ENCODE data around the gene GSDME. TPM values are rescaled to one million over a fixed set of nuclear protein-coding genes. Genes with fewer than 3 reads are reported as not detected.

GSDME gene
- total and polyA plus RNA-seq, 7 donors: 4.9 to 32.1 (median 14.1) TPM

- ATAC-seq (no peak), DNase-seq (no peak)
- peaks cover 0 to 5% of the 10 kb centered on the region in 2 donors for H3K36me3 ChIP-seq (ENCODE audit: insufficient read depth in 1 of 2, low read depth in 1 of 2)
- H3K27me3 ChIP-seq (ENCODE audit: insufficient read depth in 3 of 3, low read length in 2 of 3): no peaks in the 10 kb centered on the region
- no peak overlapping the region for H3K4me3 ChIP-seq
- no peaks in the 10 kb centered on the region for H3K9me3 ChIP-seq
- no peak overlapping the region for H3K27ac ChIP-seq
- no peak for TF ChIP-seq CTCF (IDR thresholded peaks at IDR 0.05)
- 80 to 88% (median 83%) methylated on average over 14 of the region's 14 CpGs for whole genome bisulfite sequencing, 3 donors
- intact Hi-C loops (cut with DNase I): loop anchor here in 1 of 2 donors (5.0 kb wide), 1 partner anchor 425 kb away; no protein-coding TSS in a partner anchor
- peaks cover 11% of the 10 kb centered on the region for H3K4me1 ChIP-seq
Measured at GRCh38 chr7:24717247-24717622, 40.0 kb downstream of the GSDME start.

GRCh38 chr7:24716480-24717246 lies 40.6 kb downstream of the GSDME start:
- H3K4me3 ChIP-seq: no peak overlapping the region
- H3K27me3 ChIP-seq (ENCODE audit: insufficient read depth in 3 of 3, low read length in 2 of 3): no peaks in the 10 kb centered on the region
- intact Hi-C loops (cut with DNase I): loop anchor here in 1 of 2 donors (5.0 kb wide), 1 partner anchor 424 kb away; no protein-coding TSS in a partner anchor
- peaks cover 11% of the 10 kb centered on the region for H3K4me1 ChIP-seq
- peak overlapping the region; percentile 63 for H3K27ac ChIP-seq
- H3K9me3 ChIP-seq: no peaks in the 10 kb centered on the region
- peaks cover 0 to 5% of the 10 kb centered on the region in 2 donors for H3K36me3 ChIP-seq (ENCODE audit: insufficient read depth in 1 of 2, low read depth in 1 of 2)
- ATAC-seq: peak; percentile 26 to 74 (median 44)
- 79 to 83% (median 79%) methylated on average over 9 of the region's 9 CpGs for WGBS, 3 donors
- DNase-seq: no peak
- no peak for TF ChIP-seq CTCF (IDR thresholded peaks at IDR 0.05)

- Histone ChIP-seq H3K9me3 (no peaks in the 10 kb centered on the region), H3K4me3 (no peak overlapping the region), H3K27me3 (ENCODE audit: insufficient read depth in 3 of 3, low read length in 2 of 3) (no peaks in the 10 kb centered on the region), H3K4me1 (peaks cover 11% of the 10 kb centered on the region), H3K36me3 (ENCODE audit: insufficient read depth in 1 of 2, low read depth in 1 of 2) (peaks cover 0 to 5% of the 10 kb centered on the region in 2 donors), H3K27ac (peak overlapping the region; percentile 63)
- ATAC-seq (peak; percentile 68 to 89 (median 84)), DNase-seq (no peak)
- intact Hi-C loops (cut with DNase I): loop anchor here in 1 of 2 donors (5.0 kb wide), 1 partner anchor 424 kb away; no protein-coding TSS in a partner anchor
- peak; percentile 44 for TF ChIP-seq CTCF (IDR thresholded peaks at IDR 0.05)
- 41 to 53% (median 45%) methylated on average over 16 of the region's 16 CpGs for WGBS, 3 donors
Measured at GRCh38 chr7:24715661-24716479, 41.4 kb downstream of the GSDME start.

GRCh38 chr7:24715171-24715570 lies 42.1 kb downstream of the GSDME start:
- WGBS, 3 donors: 92 to 98% (median 98%) methylated on average over 2 of the region's 2 CpGs
- peaks cover 0 to 5% of the 10 kb centered on the region in 2 donors for H3K36me3 ChIP-seq (ENCODE audit: insufficient read depth in 1 of 2, low read depth in 1 of 2)
- DNase-seq (no peak), ATAC-seq (no peak)
- no peaks in the 10 kb centered on the region for H3K27me3 ChIP-seq (ENCODE audit: insufficient read depth in 3 of 3, low read length in 2 of 3)
- intact Hi-C loops (cut with DNase I): loop anchor here in 1 of 2 donors (5.0 kb wide), 1 partner anchor 423 kb away; no protein-coding TSS in a partner anchor
- H3K4me3 ChIP-seq: no peak overlapping the region
- no peak for TF ChIP-seq CTCF (IDR thresholded peaks at IDR 0.05)
- peaks cover 11% of the 10 kb centered on the region for H3K4me1 ChIP-seq
- no peaks in the 10 kb centered on the region for H3K9me3 ChIP-seq
- no peak overlapping the region for H3K27ac ChIP-seq

Measured in psoas muscle (tissue), 8 donors.